GM12878 (cell line): ENCODE results near the gene CPLX1. TPM values are rescaled to one million over a fixed set of nuclear protein-coding genes. Genes with fewer than 3 reads are reported as not detected.

Experiments used
- ASH2L ChIP-seq: fragments of 300-600, 200-600 bp; sonication (generic); IDR thresholded peaks from 2 replicates; pipeline ENCODE4 v1.6.1; 2017; ENCODE audit warnings: low read depth, mild to moderate bottlenecking, borderline replicate concordance
- ATF7 ChIP-seq: fragments of 450-650 bp; IDR thresholded peaks from 2 replicates; pipeline ENCODE4 v1.6.1; 2016; ENCODE audit warnings: low read depth, mild to moderate bottlenecking
- HDAC2 ChIP-seq: fragments of 200-600 bp; sonication (generic); IDR thresholded peaks from 2 replicates; pipeline ENCODE4 v1.6.1; 2017
- IKZF2 ChIP-seq, 2 experiments: fragments of 450-650 bp; IDR thresholded peaks; 2 replicates each; pipeline ENCODE4 v1.6.1; 2017; ENCODE audit warnings: mild to moderate bottlenecking in 2 of 2, moderate library complexity in 2 of 2
- JUND ChIP-seq: IDR thresholded peaks from 2 replicates; pipeline ENCODE4 v1.6.1; 2012; ENCODE audit warnings: low read depth, mild to moderate bottlenecking, low read length, improper control_type of control experiment, moderate library complexity
- KAT2A ChIP-seq: conservative IDR thresholded peaks from 2 replicates; pipeline ENCODE4 v1.6.1; 2011; ENCODE audit warnings: low read depth, low read length; ENCODE audit not compliant: control insufficient read depth
- MTA2 ChIP-seq: fragments of 450-650 bp; IDR thresholded peaks from 2 replicates; pipeline ENCODE4 v1.6.1; 2016; ENCODE audit warnings: low read depth, mild to moderate bottlenecking, moderate library complexity
- MTA3 ChIP-seq: IDR thresholded peaks from 2 replicates; pipeline ENCODE4 v1.6.1; 2012; ENCODE audit warnings: low read length, inconsistent platforms, borderline replicate concordance
- NFIC ChIP-seq: IDR thresholded peaks from 2 replicates; pipeline ENCODE4 v1.6.1; 2012; ENCODE audit warnings: low read depth, mild to moderate bottlenecking, inconsistent platforms, low read length, moderate library complexity
- NR2F1 ChIP-seq: fragments of 450-650 bp; conservative IDR thresholded peaks from 2 replicates; pipeline ENCODE4 v1.6.1; 2017; ENCODE audit warnings: mild to moderate bottlenecking
- RAD51 ChIP-seq: fragments of 450-650 bp; IDR thresholded peaks from 2 replicates; pipeline ENCODE4 v1.6.1; 2016; ENCODE audit warnings: moderate library complexity, mild to moderate bottlenecking, inconsistent platforms
- SMARCA5 ChIP-seq: fragments of 450-650 bp; IDR thresholded peaks from 2 replicates; pipeline ENCODE4 v1.6.1; 2017; ENCODE audit warnings: mild to moderate bottlenecking
- SPI1 ChIP-seq: IDR thresholded peaks from 2 replicates; pipeline ENCODE4 v1.6.1; 2011; ENCODE audit warnings: low read depth, mild to moderate bottlenecking, low read length, moderate library complexity, borderline replicate concordance; ENCODE audit not compliant: insufficient read depth
- SRF ChIP-seq, 2 experiments: IDR thresholded peaks; 2 replicates each; pipeline ENCODE4 v1.6.1; 2011; ENCODE audit warnings: low read depth in 2 of 2, low read length in 2 of 2, mild to moderate bottlenecking in 1 of 2, moderate library complexity in 1 of 2
- SUPT20H ChIP-seq: IDR thresholded peaks from 2 replicates; pipeline ENCODE4 v1.6.1; 2011; ENCODE audit warnings: low read depth, mild to moderate bottlenecking, low read length, moderate library complexity, borderline replicate concordance; ENCODE audit not compliant: control insufficient read depth
- TBL1XR1 ChIP-seq: IDR thresholded peaks from 2 replicates; pipeline ENCODE4 v1.6.1; 2012; ENCODE audit warnings: low read depth, low read length, improper control_type of control experiment
- WRNIP1 ChIP-seq: IDR thresholded peaks from 2 replicates; pipeline ENCODE4 v1.6.1; 2011; ENCODE audit warnings: low read depth, low read length, improper control_type of control experiment, borderline replicate concordance
- ZBED1 ChIP-seq: IDR thresholded peaks from 2 replicates; pipeline ENCODE4 v1.6.1; 2016; ENCODE audit warnings: borderline replicate concordance
- ZNF217 ChIP-seq: fragments of 450-650 bp; IDR thresholded peaks from 2 replicates; pipeline ENCODE4 v1.6.1; 2017; ENCODE audit warnings: antibody characterized with exemption, mild to moderate bottlenecking
- ZZZ3 ChIP-seq: IDR thresholded peaks from 2 replicates; pipeline ENCODE4 v1.6.1; 2011; ENCODE audit warnings: low read depth; ENCODE audit not compliant: control insufficient read depth, insufficient read length
- polyA plus RNA-seq, 11 experiments: library from polyadenylated mRNA; depleted of rRNA in 4 of 11; unstranded in 6 of 11; stranded (reverse) in 5 of 11; fragments of >200 nt; fragmentation: Nextera tagmentation in 4 of 11; fragmentation: Illumina TruSeq in 1 of 11; extraction: Ambion mirVana in 4 of 11; extraction: Trizol in 1 of 11; gene quantifications; 1 replicate in 1 of 11; 2 replicates in 10 of 11; pipeline versions ENCODE4 v1.2.1 to v1.2.3, GENCODE V29; 2011 to 2016; ENCODE audit warnings: inconsistent platforms in 2 of 11, missing spikeins in 2 of 11, low read depth in 1 of 11
- total RNA-seq, 4 experiments: library from RNA; depleted of rRNA in 3 of 4; stranded (reverse); fragments of >200 nt in 3 of 4; fragmentation: Illumina TruSeq in 1 of 4; extraction: Trizol in 1 of 4; gene quantifications; 2 replicates each; pipeline versions ENCODE4 v1.2.1 to v1.2.3, GENCODE V29; 2013 to 2021
- TF ChIP-seq, protein P1 (sequence below): fragments of 450-650 bp; IDR thresholded peaks from 2 replicates; pipeline ENCODE4 v1.6.1; 2016; ENCODE audit warnings: mild to moderate bottlenecking
- TF ChIP-seq, protein P2 (sequence below): IDR thresholded peaks from 2 replicates; pipeline ENCODE4 v1.6.1; 2012; ENCODE audit warnings: improper control_type of control experiment, low read depth, low read length; ENCODE audit not compliant: insufficient replicate concordance
- TF ChIP-seq, protein P3 (sequence below): IDR thresholded peaks from 2 replicates; pipeline ENCODE4 v1.6.1; 2011; ENCODE audit warnings: mild to moderate bottlenecking, low read depth, low read length, moderate library complexity; ENCODE audit not compliant: insufficient replicate concordance

Gene CPLX1
- total and polyA plus RNA-seq, 10 of the 15 experiments (the other 5 are each of a cell fraction or from before 2014, with no cell fraction given) = 0.04 to 1.2 (median 0.13) TPM; not detected in 5

DNA sequence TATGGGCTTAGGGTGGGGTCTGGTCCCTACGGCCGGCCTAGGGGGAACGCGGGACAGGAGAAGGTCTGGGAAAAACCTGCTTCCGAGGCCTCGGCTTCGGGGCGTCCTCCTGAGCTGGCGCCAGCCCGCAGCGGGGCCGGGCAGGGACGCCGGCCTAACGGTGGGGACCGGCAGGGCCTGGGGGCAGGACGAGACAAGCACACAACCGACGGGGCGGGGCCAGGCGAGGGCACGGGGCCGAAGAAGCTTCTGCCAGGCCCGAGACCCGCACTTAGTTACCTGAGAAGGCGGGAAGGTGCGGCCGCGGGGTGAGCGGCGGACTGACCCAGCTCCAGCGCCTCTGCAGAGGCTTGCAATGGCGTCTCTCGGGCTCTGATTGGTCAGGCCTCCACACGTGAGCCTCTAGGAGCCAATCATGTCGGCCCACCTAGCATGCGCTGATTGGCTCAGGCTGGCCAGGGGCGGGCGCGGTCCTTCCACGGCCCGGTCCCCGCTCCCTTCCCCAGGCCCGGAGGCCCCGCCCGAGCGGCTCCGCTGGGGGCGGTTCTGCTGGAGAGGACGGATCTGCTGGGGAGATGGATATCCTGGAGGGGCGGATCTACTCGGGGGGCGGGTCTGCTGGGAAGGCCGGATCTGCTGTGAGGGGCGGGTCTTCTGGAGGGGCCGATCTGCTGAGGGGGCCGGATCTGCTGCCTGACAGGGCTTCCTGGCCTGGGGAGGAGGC lies 44.3 kb downstream of the CPLX1 start (continued):
- no peak for TF ChIP-seq SMARCA5
- TF ChIP-seq, protein P1, sequence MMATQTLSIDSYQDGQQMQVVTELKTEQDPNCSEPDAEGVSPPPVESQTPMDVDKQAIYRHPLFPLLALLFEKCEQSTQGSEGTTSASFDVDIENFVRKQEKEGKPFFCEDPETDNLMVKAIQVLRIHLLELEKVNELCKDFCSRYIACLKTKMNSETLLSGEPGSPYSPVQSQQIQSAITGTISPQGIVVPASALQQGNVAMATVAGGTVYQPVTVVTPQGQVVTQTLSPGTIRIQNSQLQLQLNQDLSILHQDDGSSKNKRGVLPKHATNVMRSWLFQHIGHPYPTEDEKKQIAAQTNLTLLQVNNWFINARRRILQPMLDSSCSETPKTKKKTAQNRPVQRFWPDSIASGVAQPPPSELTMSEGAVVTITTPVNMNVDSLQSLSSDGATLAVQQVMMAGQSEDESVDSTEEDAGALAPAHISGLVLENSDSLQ = no peak
- TF ChIP-seq, protein P2, sequence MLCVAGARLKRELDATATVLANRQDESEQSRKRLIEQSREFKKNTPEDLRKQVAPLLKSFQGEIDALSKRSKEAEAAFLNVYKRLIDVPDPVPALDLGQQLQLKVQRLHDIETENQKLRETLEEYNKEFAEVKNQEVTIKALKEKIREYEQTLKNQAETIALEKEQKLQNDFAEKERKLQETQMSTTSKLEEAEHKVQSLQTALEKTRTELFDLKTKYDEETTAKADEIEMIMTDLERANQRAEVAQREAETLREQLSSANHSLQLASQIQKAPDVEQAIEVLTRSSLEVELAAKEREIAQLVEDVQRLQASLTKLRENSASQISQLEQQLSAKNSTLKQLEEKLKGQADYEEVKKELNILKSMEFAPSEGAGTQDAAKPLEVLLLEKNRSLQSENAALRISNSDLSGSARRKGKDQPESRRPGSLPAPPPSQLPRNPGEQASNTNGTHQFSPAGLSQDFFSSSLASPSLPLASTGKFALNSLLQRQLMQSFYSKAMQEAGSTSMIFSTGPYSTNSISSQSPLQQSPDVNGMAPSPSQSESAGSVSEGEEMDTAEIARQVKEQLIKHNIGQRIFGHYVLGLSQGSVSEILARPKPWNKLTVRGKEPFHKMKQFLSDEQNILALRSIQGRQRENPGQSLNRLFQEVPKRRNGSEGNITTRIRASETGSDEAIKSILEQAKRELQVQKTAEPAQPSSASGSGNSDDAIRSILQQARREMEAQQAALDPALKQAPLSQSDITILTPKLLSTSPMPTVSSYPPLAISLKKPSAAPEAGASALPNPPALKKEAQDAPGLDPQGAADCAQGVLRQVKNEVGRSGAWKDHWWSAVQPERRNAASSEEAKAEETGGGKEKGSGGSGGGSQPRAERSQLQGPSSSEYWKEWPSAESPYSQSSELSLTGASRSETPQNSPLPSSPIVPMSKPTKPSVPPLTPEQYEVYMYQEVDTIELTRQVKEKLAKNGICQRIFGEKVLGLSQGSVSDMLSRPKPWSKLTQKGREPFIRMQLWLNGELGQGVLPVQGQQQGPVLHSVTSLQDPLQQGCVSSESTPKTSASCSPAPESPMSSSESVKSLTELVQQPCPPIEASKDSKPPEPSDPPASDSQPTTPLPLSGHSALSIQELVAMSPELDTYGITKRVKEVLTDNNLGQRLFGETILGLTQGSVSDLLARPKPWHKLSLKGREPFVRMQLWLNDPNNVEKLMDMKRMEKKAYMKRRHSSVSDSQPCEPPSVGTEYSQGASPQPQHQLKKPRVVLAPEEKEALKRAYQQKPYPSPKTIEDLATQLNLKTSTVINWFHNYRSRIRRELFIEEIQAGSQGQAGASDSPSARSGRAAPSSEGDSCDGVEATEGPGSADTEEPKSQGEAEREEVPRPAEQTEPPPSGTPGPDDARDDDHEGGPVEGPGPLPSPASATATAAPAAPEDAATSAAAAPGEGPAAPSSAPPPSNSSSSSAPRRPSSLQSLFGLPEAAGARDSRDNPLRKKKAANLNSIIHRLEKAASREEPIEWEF = no peak
- TF ChIP-seq RAD51 = peak; percentile 94
- peak in 1 of 2 experiments; percentile 13; a peak in 2 of 4 replicates for TF ChIP-seq IKZF2 (IDR thresholded peaks at IDR 0.05)
- no peak for TF ChIP-seq SUPT20H
- TF ChIP-seq ZBED1 = no peak
- TF ChIP-seq SRF (IDR thresholded peaks at IDR 0.05; ENCODE audit: low read depth in 2 of 2, low read length in 2 of 2) = no peak
- no peak for TF ChIP-seq ATF7
- 0 out of 2 replicates have a peak, but pooled peaks have one; percentile 15 for TF ChIP-seq SPI1
- TF ChIP-seq MTA3 = no peak
- no peak for TF ChIP-seq MTA2
- no peak for TF ChIP-seq WRNIP1
- no peak for TF ChIP-seq TBL1XR1
- TF ChIP-seq ASH2L = no peak
- TF ChIP-seq NFIC = no peak
- no peak for TF ChIP-seq ZNF217
- no peak for TF ChIP-seq ZZZ3
- TF ChIP-seq HDAC2 = no peak
- TF ChIP-seq, protein P3, sequence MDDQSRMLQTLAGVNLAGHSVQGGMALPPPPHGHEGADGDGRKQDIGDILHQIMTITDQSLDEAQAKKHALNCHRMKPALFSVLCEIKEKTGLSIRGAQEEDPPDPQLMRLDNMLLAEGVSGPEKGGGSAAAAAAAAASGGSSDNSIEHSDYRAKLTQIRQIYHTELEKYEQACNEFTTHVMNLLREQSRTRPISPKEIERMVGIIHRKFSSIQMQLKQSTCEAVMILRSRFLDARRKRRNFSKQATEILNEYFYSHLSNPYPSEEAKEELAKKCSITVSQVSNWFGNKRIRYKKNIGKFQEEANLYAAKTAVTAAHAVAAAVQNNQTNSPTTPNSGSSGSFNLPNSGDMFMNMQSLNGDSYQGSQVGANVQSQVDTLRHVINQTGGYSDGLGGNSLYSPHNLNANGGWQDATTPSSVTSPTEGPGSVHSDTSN = no peak
- no peak for TF ChIP-seq JUND
- peak; percentile 75 for TF ChIP-seq NR2F1
- TF ChIP-seq KAT2A = no peak
